Right forelimb (tissue), 1 donor: Measurements from ENCODE around the gene MGA.
"Not testable (repeated sequence)": the region's sequence is repeated elsewhere in the genome, so short reads cannot be mapped to it uniquely, and the experiment has no call there.

ENCODE experiments used
- DNase-seq: peaks from one replicate; pipeline ENCODE4 v3.0.0-alpha.2; 2018

Gene MGA

GRCh38 chr15:41727143-41727542 is 66.9 kb downstream of the MGA start:
- DNase-seq: no peak

- DNase-seq: not testable (repeated sequence)
These were observed 67.9 kb downstream of the MGA start for GRCh38 chr15:41728061-41728460.

GRCh38 chr15:41730543-41730942 is 70.3 kb downstream of the MGA start:
- DNase-seq: no peak

GRCh38 chr15:41732483-41732882 is 72.3 kb downstream of the MGA start:
- no peak for DNase-seq

- DNase-seq: no peak
These were observed 73.9 kb downstream of the MGA start for GRCh38 chr15:41734079-41734478.

- no peak for DNase-seq
These were observed 74.8 kb downstream of the MGA start for GRCh38 chr15:41735046-41735445.

- DNase-seq: not testable (repeated sequence)
These were observed 75.3 kb downstream of the MGA start for GRCh38 chr15:41735492-41735891.

GRCh38 chr15:41746802-41747201 is 86.6 kb downstream of the MGA start:
- no peak for DNase-seq

GRCh38 chr15:41756198-41756597 is 96.0 kb downstream of the MGA start:
- no peak for DNase-seq

- DNase-seq: no peak
These were observed 112.6 kb downstream of the MGA start for GRCh38 chr15:41772720-41773331.

GRCh38 chr15:41773332-41773728 is 113.1 kb downstream of the MGA start:
- no peak for DNase-seq

GRCh38 chr15:41773729-41774061 is 113.5 kb downstream of the MGA start:
- no peak for DNase-seq

GRCh38 chr15:41774062-41774881 is 114.1 kb downstream of the MGA start, which contains the start of gene MAPKBP1:
MAPKBP1 (plus strand) TSS chr15:41774484; CDS start chr15:41775276, 792 bp downstream.
- peak; percentile 98 for DNase-seq

GRCh38 chr15:41774882-41775417 is 114.7 kb downstream of the MGA start:
- DNase-seq: no peak

GRCh38 chr15:41775651-41776050 is 115.4 kb downstream of the MGA start:
- no peak for DNase-seq

- DNase-seq: no peak
These were observed 117.3 kb downstream of the MGA start for GRCh38 chr15:41777421-41777973.

GRCh38 chr15:41778521-41778920 is 118.3 kb downstream of the MGA start:
- DNase-seq: no peak

- DNase-seq: no peak
These were observed 119.5 kb downstream of the MGA start for GRCh38 chr15:41779662-41780157.

- DNase-seq: no peak
These were observed 120.1 kb downstream of the MGA start for GRCh38 chr15:41780266-41780665.

GRCh38 chr15:41780727-41781126 is 120.5 kb downstream of the MGA start:
- DNase-seq: no peak

- no peak for DNase-seq
These were observed 122.4 kb downstream of the MGA start for GRCh38 chr15:41782371-41783282.

GRCh38 chr15:41783296-41783695 is 123.1 kb downstream of the MGA start:
- DNase-seq: no peak

- DNase-seq: no peak
These were observed 128.1 kb downstream of the MGA start for GRCh38 chr15:41788262-41788661.
